ENCODE measurements around the gene FAM20C.

- TF ChIP-seq GATA2 (IDR thresholded peaks at IDR 0.05; ENCODE audit: low read depth, low read length) = no peak
- TF ChIP-seq GATA3 (IDR thresholded peaks at IDR 0.05; ENCODE audit: low read depth, low read length) = no peak
Measured at GRCh38 chr7:169276-170172, 22.8 kb upstream of the FAM20C start.
